DMS153 (cell line): Measurements from ENCODE around the gene FRY.

ENCODE experiments used
- DNase-seq: peaks from one replicate; lab custom pipeline; 2025; lab: John Stamatoyannopoulos, UW

Gene FRY

GRCh38 chr13:32175943-32176342, 144.4 kb downstream of the FRY start:
- DNase-seq: no peak

GRCh38 chr13:32176696-32177095, 145.1 kb downstream of the FRY start:
- no peak for DNase-seq

- no peak for DNase-seq
Measured at GRCh38 chr13:32178763-32179162, 147.2 kb downstream of the FRY start.

- DNase-seq: no peak
Measured at GRCh38 chr13:32179708-32180107, 148.1 kb downstream of the FRY start.

- no peak for DNase-seq
Measured at GRCh38 chr13:32187651-32188050, 156.1 kb downstream of the FRY start.

- no peak for DNase-seq
Measured at GRCh38 chr13:32191452-32191998, 160.0 kb downstream of the FRY start.

GRCh38 chr13:32195713-32196112, 164.1 kb downstream of the FRY start:
- no peak for DNase-seq

GRCh38 chr13:32199168-32199567, 167.6 kb downstream of the FRY start:
- DNase-seq: no peak

- no peak for DNase-seq
Measured at GRCh38 chr13:32200741-32201140, 169.2 kb downstream of the FRY start.

- no peak for DNase-seq
Measured at GRCh38 chr13:32201809-32202208, 170.2 kb downstream of the FRY start.

- no peak for DNase-seq
Measured at GRCh38 chr13:32202268-32202667, 170.7 kb downstream of the FRY start.

- DNase-seq: no peak
Measured at GRCh38 chr13:32203221-32203620, 171.6 kb downstream of the FRY start.

GRCh38 chr13:32203736-32204135, 172.2 kb downstream of the FRY start:
- no peak for DNase-seq

GRCh38 chr13:32205431-32206096, 174.0 kb downstream of the FRY start:
- peak; percentile 73 for DNase-seq

GRCh38 chr13:32206097-32206740, 174.6 kb downstream of the FRY start:
- DNase-seq: no peak

GRCh38 chr13:32208860-32209259, 177.3 kb downstream of the FRY start:
- DNase-seq: no peak

- no peak for DNase-seq
Measured at GRCh38 chr13:32209652-32210051, 178.1 kb downstream of the FRY start.

- DNase-seq: no peak
Measured at GRCh38 chr13:32210101-32210500, 178.5 kb downstream of the FRY start.

GRCh38 chr13:32211813-32212212, 180.2 kb downstream of the FRY start:
- no peak for DNase-seq

- DNase-seq: no peak
Measured at GRCh38 chr13:32212421-32212820, 180.8 kb downstream of the FRY start.

GRCh38 chr13:32213626-32214025, 182.1 kb downstream of the FRY start:
- no peak for DNase-seq

- no peak for DNase-seq
Measured at GRCh38 chr13:32214071-32214470, 182.5 kb downstream of the FRY start.

GRCh38 chr13:32216281-32216680, 184.7 kb downstream of the FRY start:
- DNase-seq: no peak
